ENCODE data around the gene HSFX3.
"Not testable (repeated sequence)": the region's sequence is repeated elsewhere in the genome, so short reads cannot be mapped to it uniquely, and the experiment has no call there.

The HSFX3 gene, protein sequence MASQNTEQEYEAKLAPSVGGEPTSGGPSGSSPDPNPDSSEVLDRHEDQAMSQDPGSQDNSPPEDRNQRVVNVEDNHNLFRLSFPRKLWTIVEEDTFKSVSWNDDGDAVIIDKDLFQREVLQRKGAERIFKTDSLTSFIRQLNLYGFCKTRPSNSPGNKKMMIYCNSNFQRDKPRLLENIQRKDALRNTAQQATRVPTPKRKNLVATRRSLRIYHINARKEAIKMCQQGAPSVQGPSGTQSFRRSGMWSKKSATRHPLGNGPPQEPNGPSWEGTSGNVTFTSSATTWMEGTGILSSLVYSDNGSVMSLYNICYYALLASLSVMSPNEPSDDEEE

DNA sequence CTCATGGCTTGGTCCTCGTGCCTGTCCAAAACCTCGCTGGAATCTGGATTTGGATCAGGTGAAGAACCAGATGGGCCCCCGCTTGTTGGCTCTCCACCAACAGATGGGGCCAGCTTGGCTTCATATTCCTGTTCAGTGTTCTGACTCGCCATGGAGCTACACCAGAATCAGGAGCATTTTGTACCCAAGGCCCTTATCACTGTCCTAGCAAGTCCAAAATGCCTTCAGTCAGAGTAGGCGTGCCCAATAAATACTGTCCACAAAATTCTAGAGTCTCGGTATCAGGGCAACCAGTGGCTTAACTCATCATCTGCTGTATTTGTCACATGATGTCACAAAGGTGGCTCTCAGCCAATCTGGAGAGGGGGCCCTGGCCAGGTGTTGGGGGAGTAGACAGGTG lies at the start of gene HSFX3:
Gene HSFX3, minus strand, starts transcription at position 224 of the 400 bp plus-strand sequence. Its CDS starts 72 bp downstream, at position 152.
- DNase-seq (ENCODE audit: low spot score) = not testable (repeated sequence)

DNA sequence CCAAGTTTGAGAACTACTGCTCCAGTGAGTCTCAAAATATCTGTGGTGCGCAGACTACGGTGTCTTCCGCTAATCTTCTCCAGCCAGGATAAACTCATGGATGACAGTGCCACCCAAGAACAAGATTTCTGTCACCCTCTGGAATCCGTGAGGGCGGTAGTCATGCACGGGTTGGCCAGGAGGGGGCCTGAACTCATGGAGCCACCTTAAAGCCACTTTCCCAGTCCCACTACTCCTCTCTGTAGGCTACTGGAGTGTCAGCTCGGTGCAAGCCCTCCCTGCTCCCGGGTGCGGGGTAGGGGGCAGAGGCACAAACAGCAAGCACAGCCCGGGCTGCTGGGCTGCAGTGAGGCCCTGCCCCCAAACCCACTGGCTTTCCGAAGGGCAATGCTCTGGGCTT lies 48.9 kb upstream of the HSFX3 start:
- not testable (repeated sequence) for DNase-seq (ENCODE audit: low spot score)

DNA sequence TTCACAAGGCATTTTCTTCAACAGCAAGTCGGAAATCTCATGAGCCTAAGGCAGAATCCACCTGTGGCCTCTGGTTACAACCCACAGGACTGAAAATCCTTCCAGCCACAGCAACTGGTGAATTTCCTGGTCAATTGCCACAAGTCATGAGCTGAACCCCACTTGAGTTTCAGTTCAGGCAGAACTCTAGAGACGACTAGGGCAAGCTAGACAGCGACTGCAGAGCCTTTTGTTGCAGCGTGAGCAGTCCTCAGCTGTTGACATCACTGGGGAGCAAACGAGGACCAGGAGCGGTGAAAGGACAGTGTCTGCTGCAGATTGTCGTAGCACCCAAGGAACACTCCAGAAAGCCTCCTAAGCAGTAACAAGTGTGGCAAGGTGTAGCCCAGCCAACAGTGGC lies 46.2 kb upstream of the HSFX3 start:
- not testable (repeated sequence) for DNase-seq (ENCODE audit: low spot score)

DNA sequence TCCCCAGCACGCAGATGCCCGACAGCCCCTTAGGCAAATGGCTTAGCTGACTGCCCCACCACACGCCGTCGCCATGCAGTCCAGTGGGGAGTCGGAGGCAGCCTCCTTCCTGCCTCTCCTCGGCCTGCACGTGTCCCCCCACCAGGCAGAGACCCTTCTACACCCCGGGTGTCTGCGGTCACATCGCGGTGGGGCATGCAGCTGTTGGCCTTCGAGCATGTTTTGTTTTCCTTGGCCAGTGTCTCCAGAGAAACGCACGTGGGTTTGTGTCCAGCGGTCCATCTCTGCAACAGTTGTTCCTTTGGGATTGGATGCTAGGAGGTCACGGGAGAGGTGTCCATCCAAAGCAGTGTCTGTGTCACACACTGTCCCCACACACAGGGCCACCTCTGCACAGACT lies 45.5 kb upstream of the HSFX3 start, which contains the start of gene HSFX2:
Gene HSFX2, minus strand, starts transcription at position 101 of the 400 bp plus-strand sequence. CDS start 614 bp downstream, outside the sequence.
- not testable (repeated sequence) for DNase-seq (ENCODE audit: low spot score)

DNA sequence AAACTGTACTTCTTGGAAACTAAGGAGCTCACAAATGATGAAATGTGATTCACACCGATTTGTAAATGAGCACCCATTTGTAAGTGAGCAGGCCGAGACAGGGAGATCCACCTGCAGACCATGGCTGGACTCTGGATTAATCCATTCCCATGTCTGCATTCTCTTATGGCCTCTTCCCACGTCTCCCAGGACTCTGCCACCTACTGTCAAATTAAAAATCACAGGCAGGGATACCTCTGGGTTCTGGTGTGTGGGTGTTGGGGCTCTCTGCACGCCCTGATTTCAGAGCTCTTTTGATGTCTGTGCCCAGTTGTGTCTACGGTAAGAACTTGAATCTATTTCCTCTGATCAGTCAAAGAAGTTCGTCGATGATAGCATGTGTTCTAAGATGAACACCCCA lies 41.3 kb upstream of the HSFX3 start:
- DNase-seq (ENCODE audit: low spot score) = not testable (repeated sequence)

DNA sequence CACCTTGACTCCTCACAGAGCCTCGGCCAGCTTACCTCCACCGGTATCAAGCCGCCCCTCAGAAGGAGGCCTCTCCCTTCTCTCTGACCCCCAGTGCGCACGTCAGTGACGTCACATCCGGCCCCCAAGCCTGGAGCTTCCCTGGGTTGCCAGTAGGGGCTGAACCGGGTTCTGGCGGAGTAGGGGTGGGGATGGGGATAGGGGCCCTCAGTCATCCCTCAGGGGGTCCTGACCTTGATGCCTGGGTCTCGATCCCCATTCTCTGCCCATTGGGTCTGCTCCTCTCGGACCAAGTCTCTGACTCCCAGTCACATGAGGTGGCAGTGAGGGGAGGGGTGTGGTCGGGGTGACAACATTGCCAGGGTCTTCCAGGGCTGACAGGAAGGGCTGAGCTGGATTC lies 37.6 kb upstream of the HSFX3 start, which contains the start of gene MAGEA9B:
Gene MAGEA9B, minus strand, starts transcription at position 101 of the 400 bp plus-strand sequence. CDS start 4,280 bp downstream, outside the sequence.
- not testable (repeated sequence) for DNase-seq (ENCODE audit: low spot score)

DNA sequence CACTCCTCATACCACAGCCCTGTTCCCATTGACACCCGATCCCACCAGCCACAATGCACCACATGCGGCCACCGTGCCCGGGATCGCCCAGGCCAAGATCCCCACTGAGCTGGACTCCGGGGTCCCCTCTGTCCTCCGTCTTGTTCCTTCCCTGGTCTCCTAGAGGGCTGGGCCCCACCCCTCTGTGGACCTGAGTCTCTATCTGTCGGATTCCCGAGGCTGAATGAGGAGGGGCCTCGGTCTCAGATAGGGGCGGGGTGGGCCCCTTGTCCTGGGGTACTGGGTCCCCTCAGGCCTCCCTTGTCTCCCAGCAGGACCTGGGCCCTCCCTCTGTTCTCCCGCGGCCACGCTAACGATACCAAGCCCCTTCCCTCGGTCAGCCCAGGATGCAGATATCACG lies 35.9 kb upstream of the HSFX3 start:
- not testable (repeated sequence) for DNase-seq (ENCODE audit: low spot score)

DNA sequence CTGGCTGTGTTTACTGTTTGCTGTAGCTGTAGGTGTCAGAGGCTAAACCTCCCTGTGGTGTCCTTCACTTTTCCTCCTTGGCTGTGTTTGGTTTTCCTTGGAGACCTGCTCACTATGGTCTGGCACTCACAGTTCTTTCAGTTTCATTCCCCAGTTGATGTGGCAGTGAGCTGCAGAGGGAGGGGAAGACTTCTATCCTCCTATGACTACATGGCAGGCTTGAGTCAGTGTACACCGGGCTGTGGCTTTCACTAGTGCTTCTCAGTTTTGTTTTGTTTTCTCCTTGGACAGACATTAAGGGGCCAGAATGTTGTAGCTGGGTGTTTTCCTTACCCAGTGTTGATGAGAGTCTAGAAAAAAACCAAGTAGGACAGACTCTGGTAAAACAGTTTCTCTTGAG lies 23.7 kb upstream of the HSFX3 start:
- not testable (repeated sequence) for DNase-seq (ENCODE audit: low spot score)

DNA sequence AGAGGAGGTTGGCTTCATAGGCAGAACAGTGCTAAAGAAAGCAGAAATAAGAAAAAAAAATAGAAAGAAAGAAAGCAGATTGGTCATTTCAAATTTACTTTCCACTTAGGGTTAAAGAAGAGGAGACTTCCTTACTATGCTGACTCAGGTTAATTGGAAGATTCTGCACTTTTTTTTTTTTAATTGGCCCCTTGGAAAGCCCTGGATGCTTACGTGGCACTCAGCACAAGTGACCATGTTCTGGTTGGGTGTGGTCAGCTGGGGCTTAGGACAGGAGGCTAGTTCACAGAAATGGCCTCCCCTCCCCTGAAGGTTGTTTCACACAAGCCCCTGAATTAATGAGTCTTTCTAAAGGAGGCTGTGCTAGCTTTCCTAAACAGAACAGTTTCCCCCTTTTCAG lies 23.0 kb upstream of the HSFX3 start:
- no peak for DNase-seq (ENCODE audit: low spot score)

DNA sequence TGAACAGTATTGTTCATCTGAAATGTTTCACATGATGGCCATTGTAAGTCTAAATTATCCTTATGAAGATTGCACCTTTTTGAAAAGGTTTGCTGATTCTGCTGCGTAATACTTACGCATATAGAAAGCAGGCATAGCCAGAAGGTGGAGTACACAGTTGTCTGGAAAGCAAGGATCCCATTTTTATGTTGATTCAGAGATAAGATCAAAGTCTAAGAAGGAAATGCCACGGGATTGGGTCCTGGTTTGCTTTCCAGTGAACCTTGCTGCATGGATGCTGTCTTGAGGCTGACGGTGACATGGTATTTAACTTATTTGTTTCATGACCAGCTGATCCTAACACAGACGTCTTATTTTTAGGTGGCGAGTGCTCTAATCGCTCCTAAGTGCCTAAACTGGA lies 22.0 kb upstream of the HSFX3 start:
- no peak for DNase-seq (ENCODE audit: low spot score)

DNA sequence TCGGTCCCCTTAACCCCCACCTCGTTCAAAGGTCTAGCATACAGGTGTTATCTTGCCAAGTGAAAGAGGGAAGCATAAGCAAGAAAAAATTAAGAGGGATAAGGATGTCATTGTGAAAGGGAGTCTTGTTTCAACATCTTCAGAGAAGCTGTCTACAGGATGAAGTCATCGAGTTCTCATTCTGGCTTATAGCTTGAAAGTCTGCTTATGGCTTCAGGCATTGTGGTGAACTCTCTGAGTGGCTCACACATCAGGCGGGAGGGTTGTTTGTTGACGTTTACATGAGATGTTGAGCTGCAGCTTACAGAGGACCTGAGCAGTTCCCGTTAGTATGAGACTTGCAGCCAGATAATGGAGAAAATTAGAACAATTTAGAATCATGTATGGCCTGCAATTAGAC lies 20.9 kb upstream of the HSFX3 start:
- no peak for DNase-seq (ENCODE audit: low spot score)

DNA sequence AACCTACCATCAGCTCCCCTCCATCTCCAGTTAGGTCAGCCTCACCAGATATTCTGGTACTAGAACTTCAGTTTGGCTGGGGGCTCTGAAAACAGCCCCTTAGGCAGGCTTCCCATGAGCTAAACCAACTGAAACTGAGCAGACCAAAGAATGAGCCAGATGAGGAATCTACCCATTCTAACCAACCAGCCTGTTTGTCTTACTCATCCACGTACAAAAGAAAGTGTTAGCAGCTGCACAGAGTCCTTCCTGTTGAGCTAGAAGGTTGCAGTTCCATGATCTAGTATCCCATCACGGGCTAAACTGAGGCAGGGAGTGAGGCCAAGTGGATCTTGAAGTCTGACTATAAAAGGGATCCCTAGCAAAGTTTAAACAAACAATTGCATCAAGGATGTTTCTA lies 20.0 kb upstream of the HSFX3 start:
- DNase-seq (ENCODE audit: low spot score) = no peak

DNA sequence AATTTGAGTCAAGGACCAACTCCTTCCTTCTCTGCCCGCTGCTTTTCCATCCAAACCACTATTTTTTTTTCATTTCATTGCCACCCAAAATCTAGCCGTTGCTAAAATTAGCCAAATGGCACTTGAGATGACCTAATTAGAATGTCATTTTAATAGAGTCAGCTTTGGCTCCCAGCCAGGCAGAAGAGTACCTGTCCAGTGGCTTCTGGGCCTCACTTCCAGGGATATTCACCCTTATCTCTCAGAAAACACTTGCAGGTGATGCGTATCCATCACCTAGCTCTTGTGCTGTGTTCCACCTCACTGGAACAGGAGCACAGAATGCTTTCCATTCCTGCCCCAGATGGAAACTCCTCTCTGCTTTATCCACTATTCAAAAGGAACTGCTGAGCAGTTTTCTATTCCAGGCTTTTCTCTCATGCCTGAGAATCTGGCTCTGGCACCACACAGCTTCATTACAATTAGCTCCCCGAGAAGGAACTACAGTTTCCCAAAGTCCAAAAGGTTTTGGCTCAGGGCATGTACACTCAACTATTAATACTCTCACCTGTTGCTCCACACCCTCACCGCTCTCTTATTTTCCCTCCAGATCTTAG lies 19.1 kb upstream of the HSFX3 start:
- no peak for DNase-seq (ENCODE audit: low spot score)

DNA sequence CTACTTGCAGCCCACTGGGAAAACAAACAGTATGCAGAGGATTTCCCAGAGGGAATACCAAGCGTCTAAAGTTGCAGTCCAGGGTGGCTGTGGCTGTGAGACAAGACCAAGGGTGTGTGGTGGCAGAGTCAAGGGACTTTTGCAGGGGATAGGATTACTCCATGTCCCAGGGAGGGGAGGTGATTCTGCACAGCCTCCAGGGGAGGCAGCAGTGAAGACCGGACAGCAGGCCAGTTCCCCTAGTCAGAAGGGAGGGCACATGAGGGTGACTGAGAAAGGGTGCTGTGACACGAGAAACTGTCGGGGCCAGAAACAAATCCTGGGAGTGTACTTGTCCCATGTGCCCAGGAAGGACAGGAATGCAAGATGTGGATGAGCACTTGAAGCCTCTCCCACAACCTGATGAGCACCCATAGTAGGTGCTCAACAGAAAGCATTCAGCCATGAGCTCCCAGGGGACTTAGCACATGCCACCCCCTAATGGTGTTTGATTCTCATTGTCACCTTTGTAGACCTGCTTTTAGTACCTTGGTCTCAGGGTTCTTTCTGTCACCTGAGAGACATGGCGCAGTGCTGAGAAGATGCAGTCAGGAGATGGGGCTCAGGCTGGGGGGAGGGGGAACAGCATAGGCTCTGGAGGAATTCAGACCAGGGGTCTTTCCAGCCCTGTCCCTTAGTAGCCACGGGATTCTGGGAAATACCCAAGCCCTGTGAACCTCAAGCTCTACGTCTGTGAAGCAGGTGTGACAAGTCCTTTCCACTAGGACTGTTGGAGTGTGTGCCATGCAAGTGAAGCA lies 18.1 kb upstream of the HSFX3 start:
- no peak for DNase-seq (ENCODE audit: low spot score)

DNA sequence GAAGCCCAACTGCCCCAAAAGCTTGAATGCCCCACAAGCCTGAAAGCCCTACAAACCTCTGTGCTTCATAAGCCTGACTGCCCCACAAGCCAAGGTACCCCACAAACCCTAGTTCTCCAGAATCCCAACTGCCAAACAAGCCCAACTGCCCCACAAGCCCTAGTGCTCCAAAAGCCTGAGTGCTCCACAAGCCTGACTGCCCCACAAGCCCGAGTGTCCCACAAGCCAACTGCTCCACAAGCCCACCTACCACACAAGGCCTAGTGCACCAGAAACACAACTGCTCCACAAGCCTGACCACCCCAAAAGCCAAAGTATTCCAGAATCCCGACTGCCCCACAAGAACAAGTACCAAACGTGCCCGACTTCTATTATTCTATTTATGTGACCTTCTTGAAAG lies 13.6 kb upstream of the HSFX3 start:
- DNase-seq (ENCODE audit: low spot score) = no peak

DNA sequence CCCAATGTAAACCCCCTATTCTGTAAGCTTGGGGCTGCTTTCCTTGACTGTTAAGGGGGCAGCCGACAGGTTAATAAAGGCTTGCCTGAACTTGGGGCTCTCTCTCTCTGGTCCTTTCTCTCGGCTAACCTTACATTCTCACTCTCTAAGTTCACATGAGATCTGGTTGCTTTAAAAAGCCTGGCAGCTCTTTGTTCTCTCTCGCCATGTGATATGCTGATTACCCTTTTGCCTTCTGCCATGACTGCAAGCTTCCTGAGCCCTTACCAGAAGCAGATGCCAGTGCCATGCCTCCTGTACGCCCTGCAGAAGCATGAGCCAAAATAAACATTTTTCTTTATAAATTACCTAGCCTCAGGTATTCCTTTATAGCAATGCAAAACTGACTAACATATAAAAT lies 5.5 kb upstream of the HSFX3 start:
- DNase-seq (ENCODE audit: low spot score) = not testable (repeated sequence)

DNA sequence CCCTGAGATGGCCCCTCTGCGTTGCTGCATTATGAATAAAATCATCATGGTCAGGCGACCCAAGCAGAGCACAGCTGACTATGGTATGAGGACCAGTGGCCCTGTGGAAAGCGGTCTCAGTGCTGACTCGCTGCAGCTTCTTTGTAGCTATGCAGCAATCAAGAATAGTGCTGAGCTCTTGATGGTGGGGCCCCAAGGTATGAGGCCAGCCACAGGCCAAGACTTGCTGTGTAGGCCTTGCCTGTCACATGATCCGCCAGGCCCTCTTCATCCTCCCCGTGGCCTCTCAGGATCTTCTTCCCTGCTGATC lies 2.2 kb upstream of the HSFX3 start:
- DNase-seq (ENCODE audit: low spot score) = not testable (repeated sequence)

DNA sequence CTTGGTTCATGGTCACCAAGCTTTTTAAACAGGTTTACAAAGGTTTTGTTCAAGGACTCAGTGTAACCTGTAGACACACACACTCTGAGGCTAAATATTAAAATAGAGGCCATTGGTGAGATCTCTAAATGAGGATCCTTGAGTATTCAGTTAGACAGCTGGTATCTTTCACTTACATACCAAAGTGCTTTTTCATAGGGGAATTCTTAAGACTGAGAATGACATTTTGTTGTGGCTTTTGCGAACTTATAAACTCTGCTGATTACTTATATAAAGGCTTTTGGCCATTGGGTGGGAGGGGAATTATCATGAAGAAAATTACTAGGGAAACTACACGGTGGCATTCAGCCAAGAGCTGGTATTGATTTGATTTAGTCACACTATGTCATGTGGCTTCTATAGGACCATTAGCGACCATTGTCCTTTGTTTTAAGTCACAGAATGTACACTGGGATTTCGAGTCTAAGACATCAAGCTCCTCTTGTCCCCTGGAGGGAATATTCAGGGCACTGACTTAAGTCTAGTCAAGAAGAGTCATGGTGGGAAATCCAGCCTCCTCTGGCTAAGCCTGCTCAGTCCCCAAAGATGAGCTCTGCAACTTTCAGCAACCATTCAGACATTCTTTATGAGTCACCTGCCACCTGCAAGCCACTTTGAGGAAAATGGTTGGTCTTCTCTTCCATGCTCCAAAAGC lies 1.7 kb upstream of the HSFX3 start:
- DNase-seq (ENCODE audit: low spot score) = not testable (repeated sequence)

DNA sequence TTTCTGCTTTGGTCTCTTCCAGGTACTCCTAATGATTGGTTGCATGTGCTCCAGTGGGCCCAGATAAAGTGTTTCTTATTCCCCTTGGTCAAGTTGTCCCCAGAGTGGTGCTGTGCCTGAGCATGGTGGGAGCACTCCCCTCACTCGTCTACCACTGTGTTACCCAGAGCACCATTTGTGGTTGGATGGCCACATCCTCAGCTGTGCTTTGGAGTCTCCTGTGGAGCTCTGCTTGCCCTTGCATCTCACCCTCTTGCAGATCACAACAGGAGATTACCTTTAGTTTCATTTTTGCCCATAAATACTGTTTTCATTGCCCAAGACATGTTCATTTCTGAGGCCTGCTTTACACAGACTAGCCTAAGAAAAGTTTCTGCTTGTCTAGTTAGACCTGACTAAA lies 730 bp upstream of the HSFX3 start:
- not testable (repeated sequence) for DNase-seq (ENCODE audit: low spot score)

DNA sequence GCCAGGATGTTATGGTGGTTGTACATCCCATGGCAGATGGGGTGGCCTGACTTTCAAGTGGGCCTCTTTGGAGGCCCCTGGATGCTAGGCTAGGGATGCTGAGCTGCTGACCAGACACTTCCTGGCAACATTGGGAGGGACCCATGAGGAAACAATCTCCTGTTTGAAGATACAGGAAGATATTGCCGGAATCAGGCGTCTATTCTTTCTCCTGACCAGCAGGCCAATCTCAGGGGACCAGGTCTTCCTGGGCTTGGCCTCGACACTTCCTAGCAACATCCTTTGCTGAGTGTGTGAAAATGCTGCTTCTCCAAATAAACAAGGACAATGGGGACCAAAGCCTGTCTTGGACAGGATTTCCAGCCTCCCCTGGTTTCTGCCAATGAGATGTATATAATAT lies 1.9 kb downstream of the HSFX3 start:
- not testable (repeated sequence) for DNase-seq (ENCODE audit: low spot score)

DNA sequence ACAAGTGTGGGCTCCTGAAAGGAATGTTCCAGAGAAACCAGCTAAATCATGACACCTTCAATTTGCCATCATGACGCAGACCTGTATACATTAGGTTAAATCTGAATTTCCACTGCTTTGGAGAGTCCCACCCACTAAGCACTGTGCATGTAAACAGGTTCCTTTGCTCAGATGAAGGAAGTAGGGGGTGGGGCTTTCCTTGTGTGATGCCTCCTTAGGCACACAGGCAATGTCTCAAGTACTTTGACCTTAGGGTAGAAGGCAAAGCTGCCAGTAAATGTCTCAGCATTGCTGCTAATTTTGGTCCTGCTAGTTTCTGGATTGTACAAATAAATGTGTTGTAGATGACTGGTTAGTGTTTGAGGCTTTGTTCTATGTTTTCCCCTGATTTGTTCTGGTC lies 2.8 kb downstream of the HSFX3 start:
- not testable (repeated sequence) for DNase-seq (ENCODE audit: low spot score)
